NCI-H2227 treated with DMSO at 0.1 percent for 48 hours (cell line): ENCODE data around the gene CCDC85C.

Experiments
- DNase-seq: peaks from one replicate; lab custom pipeline; 2025; lab: John Stamatoyannopoulos, UW

CCDC85C gene

DNA sequence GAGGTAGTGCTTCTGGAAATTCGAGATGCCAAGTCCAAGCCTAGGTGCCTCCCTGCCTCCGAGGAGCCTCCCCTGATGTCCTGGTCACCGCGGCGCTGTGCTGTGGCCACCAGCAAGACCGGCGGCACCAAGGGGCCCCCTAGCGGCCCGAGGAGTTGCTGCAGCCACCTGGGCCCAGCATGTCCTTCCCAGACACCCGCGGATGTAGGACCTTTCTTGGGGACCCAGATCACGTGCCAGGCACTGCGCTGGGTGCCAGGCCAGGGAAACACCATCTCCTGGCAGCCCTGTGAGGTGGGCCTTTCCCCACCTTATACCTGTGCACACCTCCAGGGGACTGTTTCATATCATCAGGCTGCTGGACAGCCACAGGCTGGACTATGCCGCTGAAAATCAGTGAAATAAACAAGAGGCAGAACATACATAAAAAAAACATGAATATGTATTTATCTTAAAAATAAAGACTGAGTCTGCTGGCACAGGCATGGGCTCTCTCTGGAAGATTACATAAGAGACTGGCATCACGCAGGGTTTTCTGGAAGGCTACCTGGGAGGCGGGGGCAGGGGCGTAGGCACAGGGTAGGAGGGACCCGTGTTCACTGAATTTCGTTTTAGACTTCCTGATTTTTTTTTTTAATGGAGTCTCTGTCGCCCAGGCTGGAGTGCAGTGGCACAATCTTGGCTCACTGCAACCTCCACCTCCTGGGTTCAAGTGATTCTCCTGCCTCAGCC, 25.0 kb upstream of the CCDC85C start:
- peak; percentile 50 for DNase-seq

DNA sequence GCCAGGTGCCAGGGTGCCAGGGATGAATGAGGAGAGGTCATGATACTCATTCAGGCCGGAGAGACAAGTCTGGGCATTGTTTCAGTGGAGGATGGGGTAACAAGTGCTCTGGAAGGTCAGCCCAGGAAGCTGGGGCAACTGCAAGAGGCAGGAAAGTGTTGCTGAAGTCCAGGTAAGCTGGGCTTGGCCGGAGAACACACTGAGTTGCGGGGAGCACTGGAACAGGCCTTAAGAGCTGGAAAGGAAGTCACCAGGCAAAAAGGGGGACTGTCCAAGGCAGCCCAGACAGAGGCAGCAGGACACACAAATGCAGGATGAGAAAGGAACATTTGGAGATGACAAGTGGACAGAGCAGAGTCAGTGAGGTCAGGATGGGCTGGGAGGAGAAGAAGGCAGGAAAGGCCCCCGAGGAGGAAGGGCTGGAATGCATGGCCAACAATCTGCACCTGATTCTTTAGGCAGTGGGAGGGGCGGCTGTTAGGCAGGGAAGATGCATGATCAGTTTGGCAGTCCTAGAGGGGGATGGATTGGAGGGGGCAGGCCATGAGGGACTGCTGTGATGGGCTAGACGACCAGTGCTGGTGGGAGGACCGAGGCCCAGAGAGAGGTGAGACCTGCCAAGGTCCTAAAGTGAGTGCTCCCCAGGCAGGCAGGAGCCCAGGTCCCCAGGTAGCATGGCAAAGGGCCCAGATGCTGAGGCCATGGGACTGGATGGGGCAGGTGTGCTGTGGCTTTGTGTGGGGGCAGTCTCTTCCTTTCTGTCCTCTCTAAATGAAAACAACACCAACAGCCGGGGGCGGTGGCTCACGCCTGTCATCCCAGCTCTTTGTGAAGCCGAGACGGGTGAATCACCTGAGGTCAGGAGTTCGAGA, 23.7 kb upstream of the CCDC85C start:
- no peak for DNase-seq

DNA sequence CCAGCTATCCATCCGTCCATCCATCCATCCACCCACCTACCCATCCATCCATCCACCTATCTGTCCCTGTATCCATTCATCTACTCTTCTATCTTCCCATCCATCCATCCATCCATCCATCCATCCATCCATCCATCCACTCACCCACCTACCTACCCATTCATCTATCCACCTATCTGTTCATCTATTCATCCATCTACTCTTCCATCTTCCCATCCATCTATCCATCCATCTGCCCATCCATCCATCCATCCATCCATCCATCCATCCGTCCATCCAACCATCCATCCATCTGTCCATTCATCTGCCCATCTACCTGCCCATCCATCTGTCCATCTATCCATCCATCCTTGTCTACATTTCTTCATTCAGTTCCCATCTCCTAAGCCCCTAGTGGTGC, 23.1 kb upstream of the CCDC85C start:
- DNase-seq, result no peak

DNA sequence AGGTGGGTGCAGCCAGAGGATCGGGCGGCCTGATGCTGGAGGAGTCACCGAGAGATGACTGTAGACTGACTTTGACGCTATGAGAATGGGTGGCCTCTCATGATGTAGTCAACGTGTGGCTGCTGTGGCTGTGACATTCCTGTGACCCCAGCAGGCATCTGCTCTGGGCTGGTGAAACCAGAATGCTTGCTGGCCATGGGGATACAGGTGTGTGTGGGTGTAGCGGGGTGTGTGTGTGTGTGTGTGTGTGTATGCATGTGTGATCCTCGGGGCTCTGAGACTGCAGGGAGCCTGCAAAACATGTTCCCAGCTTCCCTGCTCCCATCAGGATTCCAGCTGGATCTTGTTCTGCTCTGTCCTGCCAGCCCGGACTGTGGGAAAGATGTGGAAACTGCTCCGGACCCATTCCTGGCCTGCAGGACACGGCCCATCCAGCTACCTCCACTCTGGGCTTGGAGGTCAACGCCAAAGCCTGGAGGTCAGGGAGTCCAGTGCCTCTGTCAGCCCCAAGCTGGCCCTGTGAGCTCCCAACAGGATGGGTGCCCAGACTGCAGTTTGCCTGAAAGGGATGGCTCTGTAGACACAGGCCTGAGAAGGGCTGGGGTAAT, 22.1 kb upstream of the CCDC85C start:
- DNase-seq, result no peak

DNA sequence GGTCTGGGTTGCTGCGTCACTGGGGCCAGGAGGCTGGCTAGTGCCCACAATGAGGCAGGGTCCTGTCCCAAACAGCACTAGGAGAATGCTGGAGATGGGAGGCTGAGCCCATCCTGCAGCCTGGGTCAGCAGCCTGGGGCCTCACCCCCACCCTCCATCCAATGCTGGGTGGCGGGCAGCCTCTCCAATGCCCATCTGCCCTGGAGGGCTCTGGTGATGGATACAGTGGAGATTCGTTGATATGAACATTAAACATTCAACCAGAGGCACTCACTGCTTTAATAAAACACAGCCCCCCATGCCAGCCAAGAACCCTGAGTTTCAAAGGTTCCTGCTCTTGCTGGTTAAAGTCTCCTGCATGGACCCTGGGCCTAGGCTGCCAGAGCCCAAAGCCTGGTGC, 21.5 kb upstream of the CCDC85C start:
- no peak for DNase-seq

DNA sequence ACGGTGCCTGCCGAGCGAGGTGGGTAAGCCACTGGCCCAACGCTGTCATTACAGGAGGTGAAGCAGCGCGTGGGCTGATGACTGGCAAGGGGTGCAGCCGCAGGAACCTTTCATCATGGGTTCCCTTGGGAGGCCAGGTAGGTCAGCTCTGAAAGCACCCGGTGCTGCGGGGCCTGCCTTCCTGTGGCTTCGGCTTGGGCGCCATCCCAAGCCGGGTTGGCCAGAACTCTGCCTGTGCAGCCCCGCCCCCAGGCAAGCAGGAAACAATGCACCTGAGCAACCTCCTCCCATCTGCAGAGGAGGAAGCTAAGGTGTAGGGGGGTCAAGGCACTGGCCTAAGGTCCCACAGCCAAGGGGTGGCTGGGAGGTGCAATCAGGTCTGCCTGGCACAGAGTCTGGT, 21.0 kb upstream of the CCDC85C start:
- no peak for DNase-seq

DNA sequence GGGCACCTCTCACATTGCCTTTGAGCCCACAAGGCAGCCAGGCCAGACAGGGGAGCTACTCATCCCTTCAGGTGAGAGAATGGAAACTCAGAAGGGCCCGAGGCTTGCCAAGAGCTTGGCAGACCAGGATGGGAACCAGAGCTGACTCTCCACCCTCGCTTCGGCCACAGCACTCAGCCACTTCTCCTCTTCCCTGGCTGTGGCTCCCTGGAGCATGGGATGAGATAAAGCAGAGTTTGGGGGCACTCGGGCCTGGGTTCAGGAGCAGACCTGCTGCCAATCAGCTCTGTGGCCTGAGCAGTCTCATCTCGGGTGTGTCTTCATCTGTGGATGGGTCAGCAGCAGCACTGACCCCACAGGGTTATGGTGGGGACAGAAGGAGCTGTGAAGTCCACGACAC, 20.0 kb upstream of the CCDC85C start:
- DNase-seq, result no peak

DNA sequence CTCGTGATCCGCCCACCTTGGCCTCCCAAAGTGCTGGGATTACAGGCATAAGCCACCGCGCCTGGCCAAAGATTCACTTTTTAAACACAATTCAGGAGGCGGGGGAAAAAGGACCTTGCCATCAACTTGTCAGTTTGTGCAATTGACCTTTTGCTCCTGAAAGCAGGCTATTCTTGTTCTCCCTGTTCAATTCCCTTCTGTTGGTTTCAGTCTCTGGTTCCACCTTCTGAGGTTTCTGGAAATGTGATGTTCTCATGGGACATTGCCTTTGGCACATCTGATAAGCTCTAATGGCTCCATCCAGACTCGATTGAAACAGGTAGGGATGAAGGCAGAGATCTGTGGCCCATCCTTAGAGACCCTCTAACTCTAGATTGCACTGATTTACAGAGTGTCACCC, 17.9 kb upstream of the CCDC85C start:
- DNase-seq, result no peak

DNA sequence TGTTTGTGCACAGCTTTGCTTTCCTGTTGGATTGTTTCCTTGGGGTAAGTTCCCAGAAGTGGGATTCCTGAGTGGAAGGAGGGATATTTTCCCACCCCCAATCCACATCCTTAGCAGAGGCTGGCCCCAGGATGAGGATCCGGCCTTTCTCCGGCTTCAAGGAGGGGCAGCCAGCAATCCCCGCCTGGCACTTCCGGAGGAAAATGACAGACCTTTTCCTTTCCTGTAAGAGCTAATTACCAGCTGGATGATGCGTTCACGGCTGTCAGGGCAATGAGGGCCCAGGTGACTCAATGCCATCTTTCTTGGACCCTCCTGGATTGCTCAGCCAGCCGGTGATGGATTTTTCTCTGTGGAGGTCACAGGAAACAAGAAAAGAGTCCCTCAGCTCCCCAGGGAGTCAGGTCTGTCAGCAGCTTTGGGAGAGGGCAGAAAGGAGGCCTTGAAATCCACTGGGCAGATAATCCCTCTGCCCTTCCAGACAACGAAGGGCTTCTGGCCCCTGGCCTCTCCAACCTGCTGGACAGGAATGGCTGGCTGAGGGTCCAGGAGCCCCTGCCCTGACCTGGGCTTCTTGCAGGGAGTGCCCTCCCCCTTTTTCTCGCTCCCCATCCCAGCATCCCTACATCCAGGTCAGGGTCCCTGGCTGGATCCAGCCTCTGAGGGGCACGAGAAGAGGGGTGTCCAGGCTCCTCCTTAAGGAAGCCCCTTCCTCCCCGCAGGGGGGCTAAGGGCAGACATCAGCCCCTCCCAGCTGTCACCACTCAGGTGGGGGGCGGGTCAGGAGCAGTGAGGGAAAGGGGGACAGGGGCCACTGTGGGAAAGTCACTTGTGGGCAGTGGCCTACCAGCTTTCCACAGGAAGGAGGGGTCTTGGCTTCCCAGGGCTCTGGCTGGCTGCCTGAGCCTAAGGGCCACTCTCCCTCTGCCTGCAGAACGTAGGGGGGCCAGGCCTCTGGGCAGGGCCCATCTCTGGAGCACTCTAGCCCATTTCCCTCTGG, 16.1 kb upstream of the CCDC85C start:
- no peak for DNase-seq

DNA sequence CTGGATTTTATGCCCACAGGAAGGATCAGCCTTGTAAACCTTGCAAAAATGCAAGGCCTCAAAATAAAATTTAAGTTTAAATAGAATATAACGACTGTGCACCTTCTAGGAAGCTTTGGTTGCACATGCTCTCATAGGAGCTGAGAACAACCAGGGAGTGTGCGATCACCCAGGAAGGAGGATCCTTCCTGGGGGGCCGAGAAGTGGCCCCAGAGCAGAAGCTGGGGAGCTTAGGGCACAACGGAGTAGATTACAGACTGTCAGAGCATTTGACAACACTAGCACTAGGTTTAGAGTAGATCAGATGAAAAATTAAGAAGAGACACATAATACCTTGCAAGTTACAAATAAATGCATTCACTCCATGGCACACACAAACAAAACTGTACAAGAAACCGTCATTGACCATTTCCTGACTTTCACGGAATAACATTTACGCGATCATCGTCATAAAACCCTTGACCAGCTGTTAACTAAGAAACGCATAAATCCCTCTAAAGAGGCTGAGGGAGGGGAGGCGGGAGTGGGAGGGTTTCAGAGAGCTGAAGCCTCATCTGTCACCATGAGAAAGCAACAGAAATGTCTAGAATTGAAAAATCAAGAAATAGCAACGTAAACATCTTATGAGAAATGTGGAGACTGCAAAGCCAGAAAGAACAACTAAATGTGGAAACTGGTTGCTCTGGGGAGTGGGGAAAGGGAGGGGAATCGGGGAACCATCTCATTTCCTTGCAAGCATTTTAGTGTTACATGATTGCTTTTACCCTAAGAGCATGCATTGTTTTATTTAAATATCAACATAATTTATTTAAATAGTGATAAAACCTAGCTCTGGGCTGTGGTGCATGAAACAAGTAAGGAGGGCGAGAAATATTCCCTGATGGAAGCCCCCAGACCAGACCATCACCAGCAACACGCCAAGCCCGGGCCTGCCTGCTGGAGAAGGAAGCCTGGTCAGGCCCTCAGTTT, 13.1 kb upstream of the CCDC85C start:
- DNase-seq, result no peak

DNA sequence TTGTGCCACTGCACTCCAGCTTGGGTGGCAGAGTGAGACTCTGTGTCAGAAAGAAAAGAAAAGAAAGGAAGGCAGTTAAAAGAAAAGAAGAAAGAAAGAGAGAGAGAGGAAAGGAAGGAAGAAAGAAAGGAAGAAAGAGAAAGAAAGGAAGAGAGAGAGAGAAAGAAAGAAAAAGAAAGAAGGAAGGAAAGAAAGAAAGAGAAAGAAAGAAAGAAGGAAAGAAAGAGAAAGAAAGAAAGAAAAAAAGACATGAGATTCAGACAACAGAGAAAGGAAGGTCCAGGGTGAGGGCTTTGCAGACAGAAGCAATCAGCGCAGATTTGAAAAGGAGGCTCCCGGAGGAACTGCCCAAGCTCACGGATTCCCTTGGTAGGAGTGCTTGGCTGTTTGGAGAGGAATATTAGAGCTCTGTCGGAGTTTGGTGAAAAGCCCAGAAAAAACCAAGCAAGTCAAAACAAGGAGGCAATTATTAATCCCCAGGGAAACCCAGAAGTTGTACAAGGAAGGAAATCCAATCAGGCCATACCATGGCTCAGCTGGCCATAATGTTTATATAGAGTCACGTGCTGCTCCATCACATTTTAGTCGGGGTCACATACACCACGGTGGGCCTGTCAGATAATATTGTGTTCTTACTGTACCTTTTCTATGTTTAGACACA, 11.6 kb upstream of the CCDC85C start:
- DNase-seq, result no peak

DNA sequence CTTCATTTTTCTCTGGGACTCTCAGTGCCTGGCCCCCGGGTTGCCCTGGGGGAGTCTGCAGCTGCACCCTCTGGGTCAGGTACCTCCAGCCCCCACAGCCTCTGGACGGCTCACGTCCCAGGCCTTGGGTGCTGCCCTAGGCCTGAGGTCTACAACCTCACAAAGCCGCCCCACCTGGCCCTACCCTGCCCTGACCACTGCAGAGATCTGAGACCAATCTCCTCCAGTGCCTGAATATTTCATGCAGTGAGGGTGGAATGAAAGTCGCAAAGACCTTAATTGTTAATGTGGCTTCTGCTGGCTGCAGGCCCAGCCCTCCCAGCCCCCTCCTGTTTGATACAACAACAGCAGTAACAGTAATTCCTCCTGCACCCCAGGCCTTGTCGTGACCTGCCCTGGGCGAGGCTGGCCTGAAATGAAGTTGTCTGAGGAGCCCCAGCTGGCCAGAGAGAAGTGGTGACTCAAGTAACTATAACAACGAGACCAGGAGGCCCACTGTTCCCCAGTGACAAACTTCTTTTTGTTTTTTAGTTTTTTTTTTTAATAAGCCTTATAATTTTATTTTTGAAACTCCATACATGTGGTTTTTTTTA, 8.8 kb upstream of the CCDC85C start:
- DNase-seq, result no peak

DNA sequence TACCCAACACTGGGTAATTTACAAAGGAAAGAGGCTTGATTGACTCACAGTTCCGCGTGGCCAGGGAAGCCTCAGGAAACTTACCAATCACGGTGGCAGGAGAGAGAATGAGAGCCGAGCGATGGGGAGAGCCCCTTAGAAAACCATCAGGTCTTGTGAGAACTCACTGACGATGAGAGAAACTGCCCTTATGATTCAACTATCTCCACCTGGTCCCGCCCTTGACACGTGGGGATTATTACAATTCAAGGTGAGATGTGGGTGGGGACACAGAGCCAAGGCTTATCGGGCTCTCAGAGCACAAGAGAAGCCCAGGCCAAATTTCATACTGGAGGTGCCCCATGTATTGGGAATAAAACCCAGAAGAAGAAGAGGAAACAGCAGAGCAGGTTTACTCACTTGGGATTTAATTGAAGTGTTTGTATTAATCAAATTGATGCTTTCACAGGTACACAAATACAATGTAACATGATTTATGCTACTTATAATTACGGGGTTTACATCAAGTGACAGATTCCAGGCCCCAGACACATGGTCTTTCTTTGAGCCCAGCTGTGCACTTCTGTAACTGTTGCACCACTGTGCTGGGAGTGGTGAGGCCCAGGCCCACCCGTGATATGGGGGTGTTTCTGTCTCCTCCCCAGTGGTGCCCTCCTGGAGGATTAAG, 8.2 kb upstream of the CCDC85C start:
- peak; percentile 29 for DNase-seq

DNA sequence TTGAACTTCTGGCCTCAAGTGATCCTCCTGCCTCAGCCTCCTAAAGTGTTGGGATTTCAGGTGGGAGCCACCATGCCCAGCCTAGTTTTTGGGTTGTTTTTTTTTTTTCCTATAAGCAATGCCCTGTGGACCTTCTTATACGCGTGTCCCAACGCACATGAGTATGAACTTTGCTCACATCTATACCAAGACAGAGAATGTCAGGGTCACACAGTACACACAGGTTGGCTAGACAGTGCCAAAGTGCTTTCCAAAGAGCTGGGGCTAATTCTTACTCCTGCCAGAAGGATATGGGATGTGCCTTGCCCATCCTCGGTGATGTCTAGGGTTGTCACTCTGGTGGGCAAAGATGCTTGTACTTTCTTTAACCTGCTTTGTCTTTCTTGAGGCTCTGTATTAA, 7.6 kb upstream of the CCDC85C start:
- no peak for DNase-seq

DNA sequence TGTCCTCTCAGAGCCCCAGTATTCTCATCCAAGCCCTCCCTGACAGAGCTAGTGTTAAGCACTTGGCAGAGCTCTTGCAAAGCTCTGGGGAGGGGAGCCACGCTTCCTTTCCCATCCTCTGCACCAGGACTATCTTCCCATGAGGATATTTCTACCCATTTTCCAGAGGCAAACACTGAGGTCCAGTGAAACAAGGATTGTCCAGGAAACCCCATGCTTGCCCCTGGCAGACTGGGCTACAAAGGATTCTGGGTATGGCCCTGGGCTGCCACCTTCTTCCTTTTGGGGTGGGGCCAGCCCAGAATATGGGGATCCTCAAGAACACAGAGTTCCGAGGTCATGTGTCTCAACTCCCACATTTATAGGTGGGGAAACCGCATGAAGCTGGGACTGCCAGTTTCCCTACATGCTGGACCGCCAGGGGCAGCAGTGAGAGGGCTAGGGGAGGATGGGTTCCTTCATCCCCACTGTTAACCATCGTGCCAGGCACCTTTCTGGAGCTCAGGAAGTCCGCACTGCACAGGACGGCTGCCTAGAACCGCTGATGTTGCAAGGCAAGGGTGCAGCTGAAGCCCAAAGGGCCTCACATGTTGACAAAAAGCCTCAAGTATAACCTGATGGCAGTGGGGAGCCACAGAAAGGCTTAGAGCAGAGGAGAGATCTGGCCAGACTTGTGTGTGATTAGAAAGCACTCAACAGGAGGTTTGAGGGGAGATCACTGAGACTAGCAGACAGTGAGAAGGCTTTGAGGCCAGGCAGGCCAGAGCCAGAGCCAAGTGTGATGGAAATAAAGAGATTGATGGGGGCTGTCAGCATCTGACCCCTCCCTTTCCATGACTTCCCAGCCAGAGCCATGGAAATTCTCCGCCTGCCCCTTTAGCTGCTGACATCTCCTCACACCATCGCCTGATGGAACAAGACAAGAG, 5.5 kb upstream of the CCDC85C start:
- no peak for DNase-seq

DNA sequence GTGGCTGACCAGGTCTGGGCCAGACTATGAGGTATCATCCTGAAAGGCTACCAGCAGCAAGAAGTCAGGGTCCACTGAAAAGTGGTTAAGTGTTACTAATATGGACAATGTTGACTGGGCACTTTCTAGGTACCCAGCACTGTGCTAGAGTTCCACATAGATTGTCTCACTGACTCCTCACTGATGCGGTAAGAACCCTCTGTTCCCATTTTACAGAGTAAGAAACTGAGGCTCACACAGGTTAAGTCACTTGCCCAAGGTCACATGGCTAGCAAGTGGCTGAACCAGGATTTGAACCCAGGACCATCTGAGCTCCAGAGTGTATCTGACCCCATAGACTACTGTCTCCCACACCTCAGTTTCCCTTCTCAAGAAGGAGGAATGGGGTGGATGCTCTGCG, 4.6 kb upstream of the CCDC85C start:
- no peak for DNase-seq

DNA sequence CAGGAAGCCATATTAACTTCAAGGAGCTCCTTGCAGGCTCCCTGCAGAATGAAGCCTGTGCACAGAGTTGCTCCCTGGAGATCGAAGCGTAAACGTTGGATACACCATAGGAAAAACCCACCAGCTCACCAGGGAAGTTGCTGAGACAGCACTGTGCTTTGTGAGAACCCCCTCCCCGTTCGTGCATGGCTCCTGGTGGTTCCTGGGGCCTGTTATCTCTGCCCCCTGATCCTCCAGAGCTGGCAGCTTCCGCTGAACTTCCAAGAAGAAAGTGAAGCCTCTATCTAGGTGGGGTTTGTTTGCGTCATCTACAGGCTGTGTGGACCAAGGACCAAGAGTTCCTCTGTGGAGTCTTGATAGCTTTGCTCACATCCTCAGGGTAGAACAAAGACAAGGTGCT, 2.4 kb upstream of the CCDC85C start:
- no peak for DNase-seq
